Right lobe of liver (tissue), 6 donors: Measurements from ENCODE around the gene CCDC197. TPM values are rescaled to one million over a fixed set of nuclear protein-coding genes. Genes with fewer than 3 reads are reported as not detected.

Experiments used
- ATAC-seq, 4 donors: fragments of 200-7000 bp; cut with Tn5 transposase; one replicate each; pipeline ENCODE4 v1.9.1; 2020; ENCODE audit warnings: mild to moderate bottlenecking in 4 of 4, moderate library complexity in 4 of 4
- DNase-seq, 3 donors: peaks; one replicate each; pipeline ENCODE4 v3.0.0-alpha.2; 2020
- H3K27ac ChIP-seq, 3 donors: fragments of 200-600 bp; one replicate each; pipeline ENCODE4 v1.8.0; 2022
- H3K27me3 ChIP-seq, 2 donors: fragments of 200-600 bp; one replicate each; pipeline ENCODE4 v1.8.0; 2022
- H3K36me3 ChIP-seq, 4 donors: fragments of 200-600 bp; sonication (generic) in 1 of 4; one replicate each; pipeline versions ENCODE4 v1.5.1 to v1.8.0; 2017 to 2022; ENCODE audit warnings: control low read depth in 1 of 4
- H3K4me1 ChIP-seq, 4 donors: fragments of 200-600 bp; sonication (generic) in 1 of 4; one replicate each; pipeline versions ENCODE4 v1.5.1 to v1.8.0; 2017 to 2022; ENCODE audit warnings: control low read depth in 1 of 4
- H3K4me3 ChIP-seq, 3 donors: fragments of 200-600 bp; one replicate each; pipeline ENCODE4 v1.8.0; 2022
- H3K9me3 ChIP-seq, 4 donors: fragments of 200-600 bp; sonication (generic) in 1 of 4; one replicate each; pipeline versions ENCODE4 v1.5.1 to v1.8.0; 2017 to 2022; ENCODE audit warnings: control low read depth in 1 of 4
- POLR2A ChIP-seq: fragments of 450-650 bp; IDR thresholded peaks from one replicate; pipeline ENCODE4 v1.6.1; 2017; ENCODE audit warnings: antibody characterized with exemption, mild to moderate bottlenecking
- WGBS: methylation state at CpG from one replicate; pipeline ENCODE4 v1.1.6; 2018; ENCODE audit warnings: low coverage, low lambda C conversion rate; ENCODE audit not compliant: insufficient coverage; ENCODE audit errors: missing lambda C conversion rate; 5-methylcytosine and 5-hydroxymethylcytosine counted together
- intact Hi-C, 2 donors: fragments of 100-400 bp; cut with DNase I; formaldehyde crosslinking; loops; one replicate each; pipeline versions ENCODE4 v1.11.2 to v1.14.1; 2022
- total RNA-seq, 6 experiments: library from RNA; depleted of rRNA in 2 of 6; stranded (reverse); fragments of >200 nt in 2 of 6; fragmentation: NEBNext Ultra II Directional in 3 of 6; extraction: Animal tissue kit (Norgen Biotek cat#: 25700) in 3 of 6; gene quantifications; one replicate each; pipeline versions ENCODE4 v1.1.0 to v1.2.4, GENCODE V29; 2016 to 2023
- TF ChIP-seq, protein P1 (sequence below), 4 donors: fragments of 200-600 bp in 3 of 4; fragments of 450-650 bp in 1 of 4; IDR thresholded peaks; one replicate each; pipeline versions ENCODE4 v1.5.1 to v1.8.0; 2016 to 2022; ENCODE audit warnings: antibody characterized with exemption in 4 of 4, mild to moderate bottlenecking in 2 of 4
- donor health status: DM: no; HTN: yes; CAD: no.
- donor health status: DM: no; HTN: no; CAD: no.
- donor health status: DM: no; HTN: no; CAD: no.
- donor health status: DM: no; HTN: yes; CAD: no.
- donor health status: DM: no; HTN: yes; CAD: no.

CCDC197 gene
- total RNA-seq, 6 experiments from 2014 or later: not detected

- H3K27me3 ChIP-seq: no peaks in the 10 kb centered on the region
- H3K4me1 ChIP-seq: peaks cover 0 to 5% (median 0%) of the 10 kb centered on the region in 4 donors
- no peak overlapping the region for H3K27ac ChIP-seq
- 93% methylated on average over 3 of the region's 3 CpGs for WGBS
- ATAC-seq (no peak), DNase-seq (no peak)
- no peaks in the 10 kb centered on the region for H3K9me3 ChIP-seq
- TF ChIP-seq POLR2A: no peak
- TF ChIP-seq, protein P1, sequence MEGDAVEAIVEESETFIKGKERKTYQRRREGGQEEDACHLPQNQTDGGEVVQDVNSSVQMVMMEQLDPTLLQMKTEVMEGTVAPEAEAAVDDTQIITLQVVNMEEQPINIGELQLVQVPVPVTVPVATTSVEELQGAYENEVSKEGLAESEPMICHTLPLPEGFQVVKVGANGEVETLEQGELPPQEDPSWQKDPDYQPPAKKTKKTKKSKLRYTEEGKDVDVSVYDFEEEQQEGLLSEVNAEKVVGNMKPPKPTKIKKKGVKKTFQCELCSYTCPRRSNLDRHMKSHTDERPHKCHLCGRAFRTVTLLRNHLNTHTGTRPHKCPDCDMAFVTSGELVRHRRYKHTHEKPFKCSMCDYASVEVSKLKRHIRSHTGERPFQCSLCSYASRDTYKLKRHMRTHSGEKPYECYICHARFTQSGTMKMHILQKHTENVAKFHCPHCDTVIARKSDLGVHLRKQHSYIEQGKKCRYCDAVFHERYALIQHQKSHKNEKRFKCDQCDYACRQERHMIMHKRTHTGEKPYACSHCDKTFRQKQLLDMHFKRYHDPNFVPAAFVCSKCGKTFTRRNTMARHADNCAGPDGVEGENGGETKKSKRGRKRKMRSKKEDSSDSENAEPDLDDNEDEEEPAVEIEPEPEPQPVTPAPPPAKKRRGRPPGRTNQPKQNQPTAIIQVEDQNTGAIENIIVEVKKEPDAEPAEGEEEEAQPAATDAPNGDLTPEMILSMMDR (IDR thresholded peaks at IDR 0.05): no peak
- intact Hi-C loops: no loop called here
- no peak overlapping the region for H3K4me3 ChIP-seq
- H3K36me3 ChIP-seq: no peaks in the 10 kb centered on the region
These were observed 36.2 kb upstream of the CCDC197 start for GRCh38 chr14:93960774-93961438.

DNA sequence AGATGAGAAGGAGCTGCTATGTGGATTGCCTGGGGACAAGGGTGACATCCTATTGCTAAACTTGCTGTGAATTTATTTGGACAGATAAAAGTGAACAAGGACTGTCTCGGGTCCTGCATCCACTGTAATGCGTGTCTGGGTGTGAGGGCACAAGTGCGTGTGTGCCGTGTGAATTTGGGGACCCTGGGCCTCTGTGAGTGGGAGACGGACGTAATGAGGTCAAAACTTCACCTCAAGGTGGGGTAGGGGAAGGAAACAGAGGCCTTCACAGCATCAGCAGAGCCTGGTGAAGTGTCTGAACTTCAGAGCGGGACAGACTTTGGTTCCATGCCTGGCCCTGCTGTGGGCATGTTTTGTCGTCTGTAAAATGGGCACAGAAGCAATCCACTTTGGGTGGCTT is 35.5 kb upstream of the CCDC197 start:
- no peak for ATAC-seq
- Histone ChIP-seq H3K27me3 (no peaks in the 10 kb centered on the region), H3K9me3 (no peaks in the 10 kb centered on the region), H3K4me3 (no peak overlapping the region), H3K27ac (no peak overlapping the region), H3K36me3 (no peaks in the 10 kb centered on the region), H3K4me1 (no peaks in the 10 kb centered on the region)
- TF ChIP-seq, protein P1 (IDR thresholded peaks at IDR 0.05): no peak
- TF ChIP-seq POLR2A: no peak
- intact Hi-C loops: no loop called here
- no peak for DNase-seq
- WGBS: 56% methylated on average over 7 of the region's 8 CpGs

DNA sequence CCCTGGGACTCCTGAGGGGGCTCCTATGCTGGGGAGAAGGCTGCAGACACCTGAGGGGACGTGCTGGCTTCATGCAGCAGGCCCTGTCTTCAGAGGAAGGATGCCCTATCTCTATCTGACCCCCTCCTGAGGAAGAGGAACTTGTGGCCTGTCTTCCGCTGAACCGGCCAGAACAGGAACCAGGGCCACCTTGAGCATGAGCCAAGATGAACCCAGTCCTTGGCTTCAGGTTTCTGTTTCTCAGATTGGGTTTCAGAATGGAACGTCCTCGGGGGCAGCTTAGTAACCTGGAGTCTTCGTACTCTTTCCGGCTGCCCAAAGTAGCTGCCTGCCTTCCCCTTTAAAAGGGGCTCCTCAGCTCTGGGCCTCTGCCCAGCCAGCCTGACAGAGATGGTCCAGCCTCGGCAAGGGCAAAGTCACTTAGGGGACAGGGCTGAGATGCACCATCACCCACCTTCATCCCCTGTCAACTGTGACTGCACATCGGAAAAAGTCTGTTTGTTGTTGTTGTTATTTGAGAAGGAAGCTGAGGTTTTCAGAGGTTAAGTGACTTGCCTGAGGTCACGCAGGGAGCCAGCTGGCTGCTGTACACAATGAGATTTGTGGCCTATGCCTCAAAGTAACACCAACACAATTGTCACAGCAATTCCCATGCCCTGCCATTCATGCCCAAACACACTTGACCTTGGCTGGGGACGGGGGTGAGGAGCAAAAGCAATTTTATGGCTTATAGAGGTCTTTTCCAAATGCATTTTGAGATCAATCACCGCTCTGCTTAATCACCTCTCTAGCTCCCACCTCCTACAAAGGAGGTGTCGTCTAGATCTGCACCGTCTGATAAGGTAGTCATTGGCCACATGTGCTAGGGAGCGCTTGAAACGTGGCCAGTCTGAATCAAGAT is 34.1 kb upstream of the CCDC197 start:
- 39% methylated on average over 12 of the region's 16 CpGs for WGBS
- Histone ChIP-seq H3K9me3 (no peaks in the 10 kb centered on the region), H3K27me3 (no peaks in the 10 kb centered on the region), H3K4me1 (no peaks in the 10 kb centered on the region), H3K36me3 (no peaks in the 10 kb centered on the region), H3K4me3 (no peak overlapping the region), H3K27ac (no peak overlapping the region)
- ATAC-seq (peak; percentile 24 to 76 (median 69)), DNase-seq (no peak)
- TF ChIP-seq, protein P1 (IDR thresholded peaks at IDR 0.05): no peak
- no peak for TF ChIP-seq POLR2A
- intact Hi-C loops: no loop called here

- Histone ChIP-seq H3K4me3 (no peak overlapping the region), H3K4me1 (no peaks in the 10 kb centered on the region), H3K27ac (no peak overlapping the region), H3K9me3 (no peaks in the 10 kb centered on the region), H3K36me3 (no peaks in the 10 kb centered on the region), H3K27me3 (no peaks in the 10 kb centered on the region)
- 49% methylated on average over 4 of the region's 4 CpGs for WGBS
- intact Hi-C loops: no loop called here
- DNase-seq: no peak
- ATAC-seq: no peak
- TF ChIP-seq POLR2A: no peak
- TF ChIP-seq, protein P1 (IDR thresholded peaks at IDR 0.05): no peak
These were observed 33.4 kb upstream of the CCDC197 start for GRCh38 chr14:93963692-93964091.
